Hepatocyte (in vitro differentiated cells): ENCODE results near the gene DCAF4.

Experiments
- EZH2 ChIP-seq: fragments of 200-600 bp; sonication (generic); IDR thresholded peaks from 2 replicates; pipeline ENCODE4 v1.6.1; 2016; ENCODE audit warnings: antibody characterized with exemption, mild to moderate bottlenecking, borderline replicate concordance
- EZH2phosphoT487 ChIP-seq: fragments of 200-600 bp; sonication (generic); IDR thresholded peaks from one replicate; pipeline ENCODE4 v1.6.1; 2018; ENCODE audit warnings: antibody characterized with exemption, mild to moderate bottlenecking, low read depth, moderate library complexity; ENCODE audit not compliant: unreplicated experiment, severe bottlenecking
- TF ChIP-seq, protein P1 (sequence below): fragments of 200-600 bp; sonication (generic); IDR thresholded peaks from 2 replicates; pipeline ENCODE4 v1.5.1; 2016; ENCODE audit warnings: antibody characterized with exemption, mild to moderate bottlenecking; ENCODE audit not compliant: poor library complexity

DNA sequence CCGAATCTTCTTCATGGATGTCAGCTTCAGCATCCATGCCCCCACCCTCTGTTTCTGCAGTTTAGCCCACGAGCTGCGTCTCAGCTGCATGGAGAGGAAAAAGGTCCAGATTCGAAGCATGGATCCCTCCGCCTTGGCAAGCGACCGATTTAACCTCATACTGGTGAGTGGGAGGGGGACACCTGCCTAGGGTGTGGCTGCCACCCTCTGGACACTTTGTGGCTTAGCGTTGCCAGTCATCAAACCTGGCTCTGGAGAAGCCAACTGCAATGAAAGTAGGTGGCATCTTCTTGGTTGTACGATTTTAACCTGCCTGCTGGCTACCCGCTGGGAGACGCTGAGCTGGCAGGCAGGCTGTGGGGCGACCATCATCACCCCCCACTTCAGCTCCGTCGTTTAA, 16.7 kb downstream of the DCAF4 start:
- TF ChIP-seq, protein P1, sequence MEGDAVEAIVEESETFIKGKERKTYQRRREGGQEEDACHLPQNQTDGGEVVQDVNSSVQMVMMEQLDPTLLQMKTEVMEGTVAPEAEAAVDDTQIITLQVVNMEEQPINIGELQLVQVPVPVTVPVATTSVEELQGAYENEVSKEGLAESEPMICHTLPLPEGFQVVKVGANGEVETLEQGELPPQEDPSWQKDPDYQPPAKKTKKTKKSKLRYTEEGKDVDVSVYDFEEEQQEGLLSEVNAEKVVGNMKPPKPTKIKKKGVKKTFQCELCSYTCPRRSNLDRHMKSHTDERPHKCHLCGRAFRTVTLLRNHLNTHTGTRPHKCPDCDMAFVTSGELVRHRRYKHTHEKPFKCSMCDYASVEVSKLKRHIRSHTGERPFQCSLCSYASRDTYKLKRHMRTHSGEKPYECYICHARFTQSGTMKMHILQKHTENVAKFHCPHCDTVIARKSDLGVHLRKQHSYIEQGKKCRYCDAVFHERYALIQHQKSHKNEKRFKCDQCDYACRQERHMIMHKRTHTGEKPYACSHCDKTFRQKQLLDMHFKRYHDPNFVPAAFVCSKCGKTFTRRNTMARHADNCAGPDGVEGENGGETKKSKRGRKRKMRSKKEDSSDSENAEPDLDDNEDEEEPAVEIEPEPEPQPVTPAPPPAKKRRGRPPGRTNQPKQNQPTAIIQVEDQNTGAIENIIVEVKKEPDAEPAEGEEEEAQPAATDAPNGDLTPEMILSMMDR, result no peak
- TF ChIP-seq EZH2phosphoT487 (no peak), EZH2 (no peak)
